ENCODE results near the gene DNAL1.
"Not testable (repeated sequence)": the region's sequence is repeated elsewhere in the genome, so short reads cannot be mapped to it uniquely, and the experiment has no call there.

The DNAL1 gene

GRCh38 chr14:73696466-73697400, 51.9 kb downstream of the DNAL1 start:
- no peak for FAIRE-seq

GRCh38 chr14:73700325-73700724, 55.5 kb downstream of the DNAL1 start:
- FAIRE-seq (peak; percentile 93), DNase-seq (ENCODE audit: insufficient read length, low spot score) (no peak)

More at GRCh38 chr14:73696466-73697400, 51.9 kb downstream of the DNAL1 start:
- DNase-seq (ENCODE audit: insufficient read length, low spot score) = no peak

- DNase-seq (ENCODE audit: insufficient read length, low spot score); FAIRE-seq: not testable (repeated sequence)
Measured at GRCh38 chr14:73708076-73708475, 63.3 kb downstream of the DNAL1 start.

GRCh38 chr14:73709904-73710469, 65.2 kb downstream of the DNAL1 start:
- no peak for DNase-seq (ENCODE audit: insufficient read length, low spot score)
- no peak for FAIRE-seq

GRCh38 chr14:73710737-73711136, 66.0 kb downstream of the DNAL1 start:
- FAIRE-seq (no peak), DNase-seq (ENCODE audit: insufficient read length, low spot score) (no peak)

GRCh38 chr14:73712071-73712506, 67.3 kb downstream of the DNAL1 start:
- DNase-seq (ENCODE audit: insufficient read length, low spot score) (no peak), FAIRE-seq (no peak)

GRCh38 chr14:73712540-73713180, 67.9 kb downstream of the DNAL1 start:
- FAIRE-seq = peak; percentile 93

GRCh38 chr14:73713206-73713802, 68.5 kb downstream of the DNAL1 start:
- no peak for FAIRE-seq
- DNase-seq (ENCODE audit: insufficient read length, low spot score) = no peak

More at GRCh38 chr14:73712540-73713180, 67.9 kb downstream of the DNAL1 start:
- DNase-seq (ENCODE audit: insufficient read length, low spot score) = no peak

- peak; percentile 81 for FAIRE-seq
- DNase-seq (ENCODE audit: insufficient read length, low spot score) = peak; percentile 97
Measured at GRCh38 chr14:73713803-73714655, 69.2 kb downstream of the DNAL1 start, which contains the start of gene PNMA1. Gene PNMA1 (minus strand): TSS chr14:73714384. CDS start chr14:73713639, 745 bp downstream.

GRCh38 chr14:73714656-73715081, 69.9 kb downstream of the DNAL1 start:
- FAIRE-seq = no peak
- DNase-seq (ENCODE audit: insufficient read length, low spot score) = no peak

- no peak for FAIRE-seq
- no peak for DNase-seq (ENCODE audit: insufficient read length, low spot score)
Measured at GRCh38 chr14:73715707-73716106, 70.9 kb downstream of the DNAL1 start.

GRCh38 chr14:73717266-73717665, 72.5 kb downstream of the DNAL1 start:
- FAIRE-seq = no peak
- no peak for DNase-seq (ENCODE audit: insufficient read length, low spot score)

GRCh38 chr14:73717711-73718417, 73.1 kb downstream of the DNAL1 start:
- DNase-seq (ENCODE audit: insufficient read length, low spot score) (no peak), FAIRE-seq (no peak)

GRCh38 chr14:73718418-73719251, 73.8 kb downstream of the DNAL1 start:
- no peak for FAIRE-seq

GRCh38 chr14:73719361-73719760, 74.6 kb downstream of the DNAL1 start:
- FAIRE-seq = no peak
- DNase-seq (ENCODE audit: insufficient read length, low spot score) = no peak

More at GRCh38 chr14:73718418-73719251, 73.8 kb downstream of the DNAL1 start:
- no peak for DNase-seq (ENCODE audit: insufficient read length, low spot score)

- DNase-seq (ENCODE audit: insufficient read length, low spot score) (no peak), FAIRE-seq (no peak)
Measured at GRCh38 chr14:73719791-73720190, 75.0 kb downstream of the DNAL1 start.

- FAIRE-seq = peak; percentile 14
Measured at GRCh38 chr14:73720636-73721035, 75.8 kb downstream of the DNAL1 start.

GRCh38 chr14:73721101-73721821, 76.5 kb downstream of the DNAL1 start:
- DNase-seq (ENCODE audit: insufficient read length, low spot score) = no peak
- no peak for FAIRE-seq

More at GRCh38 chr14:73720636-73721035, 75.8 kb downstream of the DNAL1 start:
- no peak for DNase-seq (ENCODE audit: insufficient read length, low spot score)

Measured in GM19239 (cell line).